IMR-90 (cell line): ENCODE measurements around the gene SEMA5A. TPM values are rescaled to one million over a fixed set of nuclear protein-coding genes. Genes with fewer than 3 reads are reported as not detected.

Experiments
- ATAC-seq: fragments of 200-7000 bp; cut with Tn5 transposase; 2 replicates; pipeline ENCODE4 v1.9.1; 2020; ENCODE audit warnings: low read depth, mild to moderate bottlenecking, moderate library complexity
- BruUV-seq: library from RNA; stranded (reverse); fragments of 400-500 nt; replicated peaks from 2 replicates; lab custom pipeline; 2021; lab: Mats Ljungman, UMichigan
- CTCF ChIA-PET: fragments of 300-600 bp; formaldehyde crosslinking; extraction: SDS; loops from one replicate; lab custom pipeline; 2021; ENCODE audit warnings: antibody characterized with exemption; lab: Yijun Ruan, JAX
- POLR2A ChIA-PET: fragments of 300-600 bp; sonication (Branson Sonifier 250); formaldehyde crosslinking; loops from one replicate; lab custom pipeline; 2022; ENCODE audit warnings: antibody characterized with exemption; ENCODE audit not compliant: unreplicated experiment; lab: Charles Lee
- DNase-seq: peaks from one replicate; pipeline ENCODE4 v3.0.0; 2013
- H2AFZ ChIP-seq: replicated peaks from 2 replicates; pipeline ENCODE3; 2013; ENCODE audit warnings: low read length, mild to moderate bottlenecking; ENCODE audit not compliant: poor library complexity
- H2AK5ac ChIP-seq: 2 replicates; pipeline ENCODE4 v1.6.1; 2013; ENCODE audit warnings: low read depth, low read length, inconsistent platforms
- H2AK9ac ChIP-seq: replicated peaks from 2 replicates; pipeline ENCODE3; 2013; ENCODE audit warnings: mild to moderate bottlenecking, low read depth, low read length, moderate library complexity; ENCODE audit not compliant: poor library complexity
- H2BK120ac ChIP-seq: 2 replicates; pipeline ENCODE4 v1.6.1; 2013; ENCODE audit warnings: low read depth, low read length, inconsistent platforms
- H2BK15ac ChIP-seq: 3 replicates; pipeline ENCODE4 v1.6.1; 2013; ENCODE audit warnings: low read depth, low read length, inconsistent platforms
- H2BK20ac ChIP-seq: 2 replicates; pipeline ENCODE4 v1.6.1; 2013; ENCODE audit warnings: low read depth, mild to moderate bottlenecking, inconsistent platforms, low read length, moderate library complexity
- H2BK5ac ChIP-seq: 2 replicates; pipeline ENCODE4 v1.6.1; 2013; ENCODE audit warnings: mild to moderate bottlenecking, low read depth, low read length, inconsistent platforms; ENCODE audit not compliant: poor library complexity, severe bottlenecking
- H3K14ac ChIP-seq: replicated peaks from 2 replicates; pipeline ENCODE4 v1.6.1; 2013; ENCODE audit warnings: low read depth, low read length, inconsistent platforms
- H3K18ac ChIP-seq: 2 replicates; pipeline ENCODE4 v1.6.1; 2013; ENCODE audit warnings: low read depth, low read length, control low read depth
- H3K23ac ChIP-seq: 2 replicates; pipeline ENCODE4 v1.6.1; 2013; ENCODE audit warnings: low read depth, low read length, inconsistent platforms
- H3K27ac ChIP-seq: 2 replicates; pipeline ENCODE4 v1.5.1; 2013; ENCODE audit warnings: mild to moderate bottlenecking, control low read depth, low read length; ENCODE audit not compliant: insufficient read depth
- H3K27me3 ChIP-seq: 2 replicates; pipeline ENCODE4 v1.6.1; 2013; ENCODE audit warnings: low read length; ENCODE audit not compliant: control insufficient read depth, insufficient read depth
- H3K36me3 ChIP-seq: 2 replicates; pipeline ENCODE4 v1.6.1; 2013; ENCODE audit warnings: low read length, mixed read lengths; ENCODE audit not compliant: control insufficient read depth, insufficient read depth
- H3K4ac ChIP-seq: 2 replicates; pipeline ENCODE4 v1.6.1; 2013; ENCODE audit warnings: low read depth, low read length, inconsistent platforms
- H3K4me1 ChIP-seq: 2 replicates; pipeline ENCODE4 v1.6.1; 2013; ENCODE audit warnings: low read length, mixed read lengths; ENCODE audit not compliant: control insufficient read depth, insufficient read depth
- H3K4me2 ChIP-seq: 2 replicates; pipeline ENCODE4 v1.6.1; 2013; ENCODE audit warnings: low read depth, mild to moderate bottlenecking, control low read depth, low read length, moderate library complexity
- H3K4me3 ChIP-seq: 2 replicates; pipeline ENCODE4 v1.5.1; 2013; ENCODE audit warnings: low read depth, mild to moderate bottlenecking, control low read depth, low read length, moderate library complexity; ENCODE audit not compliant: insufficient read depth
- H3K56ac ChIP-seq: 2 replicates; pipeline ENCODE4 v1.6.1; 2013; ENCODE audit warnings: low read length, inconsistent platforms; ENCODE audit not compliant: insufficient read depth; ENCODE audit errors: extremely low read depth
- H3K79me1 ChIP-seq, 2 experiments: 2 replicates each; pipeline ENCODE4 v1.6.1; 2013; ENCODE audit warnings: low read length in 2 of 2, inconsistent platforms in 1 of 2, low read depth in 1 of 2
- H3K9ac ChIP-seq: 2 replicates; pipeline ENCODE4 v1.6.1; 2013; ENCODE audit warnings: low read depth, low read length, control low read depth
- H3K9me1 ChIP-seq: 2 replicates; pipeline ENCODE4 v1.6.1; 2013; ENCODE audit warnings: low read length, inconsistent platforms; ENCODE audit not compliant: insufficient read depth
- H3K9me3 ChIP-seq: 2 replicates; pipeline ENCODE4 v1.6.1; 2013; ENCODE audit warnings: low read length; ENCODE audit not compliant: control insufficient read depth, insufficient read depth
- H4K20me1 ChIP-seq: 2 replicates; pipeline ENCODE4 v1.6.1; 2013; ENCODE audit warnings: low read length, inconsistent platforms; ENCODE audit not compliant: insufficient read depth
- H4K5ac ChIP-seq: 2 replicates; pipeline ENCODE4 v1.6.1; 2013; ENCODE audit warnings: mild to moderate bottlenecking, low read depth, low read length, control low read depth
- H4K8ac ChIP-seq, 2 experiments: 2 replicates each; pipeline ENCODE4 v1.6.1; 2013; ENCODE audit warnings: low read depth in 2 of 2, low read length in 2 of 2, control low read depth in 1 of 2, inconsistent platforms in 1 of 2
- H4K91ac ChIP-seq: 2 replicates; pipeline ENCODE4 v1.6.1; 2013; ENCODE audit warnings: low read depth, low read length, inconsistent platforms; ENCODE audit not compliant: insufficient read depth
- BHLHE40 ChIP-seq: fragments of 150-350 bp; IDR thresholded peaks from 2 replicates; pipeline ENCODE4 v1.6.1; 2016; ENCODE audit warnings: mild to moderate bottlenecking, low read depth, low read length
- CEBPB ChIP-seq: IDR thresholded peaks from 2 replicates; pipeline ENCODE4 v1.6.1; 2012; ENCODE audit warnings: low read depth, low read length, improper control_type of control experiment
- FOS ChIP-seq: fragments of 150-350 bp; IDR thresholded peaks from 2 replicates; pipeline ENCODE4 v1.6.1; 2016; ENCODE audit warnings: low read depth, low read length
- MAFK ChIP-seq: IDR thresholded peaks from 2 replicates; pipeline ENCODE4 v1.6.1; 2012; ENCODE audit warnings: low read depth, low read length, improper control_type of control experiment
- MAZ ChIP-seq: IDR thresholded peaks from 2 replicates; pipeline ENCODE4 v1.6.1; 2012; ENCODE audit warnings: low read depth, mild to moderate bottlenecking, low read length, improper control_type of control experiment, moderate library complexity, borderline replicate concordance
- MXI1 ChIP-seq: IDR thresholded peaks from 2 replicates; pipeline ENCODE4 v1.6.1; 2012; ENCODE audit warnings: low read depth, mild to moderate bottlenecking, low read length, moderate library complexity, borderline replicate concordance
- NFE2L2 ChIP-seq: fragments of 150-350 bp; IDR thresholded peaks from 2 replicates; pipeline ENCODE4 v1.6.1; 2016; ENCODE audit warnings: low read depth, mild to moderate bottlenecking, low read length
- POLR2A ChIP-seq: IDR thresholded peaks from 2 replicates; pipeline ENCODE4 v1.6.1; 2012; ENCODE audit warnings: mild to moderate bottlenecking, low read depth, low read length
- RAD21 ChIP-seq: IDR thresholded peaks from 2 replicates; pipeline ENCODE4 v1.6.1; 2012; ENCODE audit warnings: low read length, improper control_type of control experiment
- RCOR1 ChIP-seq: IDR thresholded peaks from 2 replicates; pipeline ENCODE4 v1.6.1; 2012; ENCODE audit warnings: mild to moderate bottlenecking, low read length, improper control_type of control experiment; ENCODE audit not compliant: insufficient replicate concordance
- RFX5 ChIP-seq: IDR thresholded peaks from 2 replicates; pipeline ENCODE4 v1.8.0; 2012; ENCODE audit warnings: low read depth, mild to moderate bottlenecking, low read length, moderate library complexity
- SMC3 ChIP-seq: fragments of 150-350 bp; IDR thresholded peaks from 2 replicates; pipeline ENCODE4 v1.6.1; 2016; ENCODE audit warnings: low read depth, mild to moderate bottlenecking, antibody characterized with exemption, low read length, moderate library complexity
- WGBS, 2 experiments: methylation state at CpG; one replicate each; pipeline versions ENCODE4 v1.1.5 to v1.1.7; 2013; ENCODE audit warnings: missing lambda C conversion rate in 2 of 2; ENCODE audit not compliant: insufficient read length in 1 of 2; ENCODE audit errors: extremely low coverage in 2 of 2; 5-methylcytosine and 5-hydroxymethylcytosine counted together
- dilution Hi-C: fragments of 300-500 bp; cut with HindIII; formaldehyde crosslinking; loops from one replicate; pipeline ENCODE4 v1.14.3; 2018; ENCODE audit warnings: low sequenced_read_pairs; ENCODE audit not compliant: unreplicated experiment
- in situ Hi-C: fragments of 300-500 bp; cut with MboI; formaldehyde crosslinking; loops from 3 replicates; pipeline ENCODE4 v1.14.3; 2019; ENCODE audit warnings: low sequenced_read_pairs, inconsistent platforms, mixed read lengths
- intact Hi-C: fragments of 100-400 bp; cut with micrococcal nuclease; formaldehyde crosslinking; loops from 2 replicates; pipeline ENCODE4 v1.10.0; 2022
- polyA plus RNA-seq, 3 experiments: library from polyadenylated mRNA; depleted of rRNA; stranded (reverse); fragments of >200 nt; gene quantifications; 2 replicates each; pipeline ENCODE4 v1.2.3, GENCODE V29; 2012; ENCODE audit warnings: low replicate concordance in 1 of 3
- total RNA-seq: library from RNA; depleted of rRNA; stranded (reverse); fragments of >200 nt; gene quantifications from 2 replicates; pipeline ENCODE4 v1.2.3, GENCODE V29; 2012
- TF ChIP-seq, protein P1 (sequence below): fragments of 150-350 bp; IDR thresholded peaks from 2 replicates; pipeline ENCODE4 v1.6.1; 2017; ENCODE audit warnings: mild to moderate bottlenecking, antibody characterized with exemption, low read length, low read depth
- TF ChIP-seq, protein P2 (sequence below): conservative IDR thresholded peaks from 2 replicates; pipeline ENCODE4 v1.5.1; 2012; ENCODE audit warnings: mild to moderate bottlenecking, low read depth, low read length, improper control_type of control experiment
- TF ChIP-seq, protein P3 (sequence below): fragments of 150-350 bp; IDR thresholded peaks from 2 replicates; pipeline ENCODE4 v1.6.1; 2016; ENCODE audit warnings: low read depth, mild to moderate bottlenecking, low read length, moderate library complexity, borderline replicate concordance

The SEMA5A gene
- total and polyA plus RNA-seq, 2 of the 4 experiments (the other 2 are of a cell fraction): 8.2 to 9.9 TPM

DNA sequence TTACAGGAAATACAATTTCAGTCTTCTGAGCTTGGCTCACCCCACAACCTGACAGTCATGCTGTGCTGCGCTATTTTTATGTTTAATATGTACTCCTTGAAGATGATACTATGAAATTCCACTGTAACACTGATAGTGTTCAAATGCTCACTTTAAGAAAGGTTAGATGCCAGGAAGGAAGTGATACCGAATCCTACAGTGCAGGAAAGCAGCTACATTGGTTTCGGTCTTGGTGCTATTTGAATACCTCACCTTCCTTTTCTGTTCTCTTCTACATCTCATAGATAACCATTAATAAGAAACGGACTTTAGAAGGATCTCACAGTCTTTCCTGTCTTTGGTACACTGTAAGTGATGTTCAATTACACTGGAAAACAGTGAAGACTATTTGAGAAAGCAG, 117.6 kb downstream of the SEMA5A start:
- Histone ChIP-seq H2BK5ac (no peak overlapping the region), H3K18ac (no peak overlapping the region), H3K27me3 (no peaks in the 10 kb centered on the region), H3K36me3 (no peaks in the 10 kb centered on the region), H2BK20ac (no peak overlapping the region), H3K79me1 (peaks cover 10 to 63% of the 10 kb centered on the region in 2 experiments), H4K91ac (no peak overlapping the region), H3K4me1 (peaks cover 17% of the 10 kb centered on the region), H3K9me1 (peaks cover 20% of the 10 kb centered on the region), H2AK9ac (no peak overlapping the region), H3K56ac (no peak overlapping the region), H3K9ac (no peak overlapping the region), H2BK120ac (no peak overlapping the region), H4K5ac (no peak overlapping the region), H2BK15ac (no peak overlapping the region), H4K20me1 (peaks cover 10% of the 10 kb centered on the region; the same call in 1 of the 2 replicates), H3K27ac (no peak overlapping the region), H2AK5ac (no peak overlapping the region), H3K9me3 (no peaks in the 10 kb centered on the region), H3K4me2 (no peak overlapping the region), H3K23ac (no peak overlapping the region), H4K8ac (no peak overlapping the region), H3K14ac (no peak overlapping the region), H2AFZ (no peak overlapping the region), H3K4ac (no peak overlapping the region), H3K4me3 (no peak overlapping the region)
- TF ChIP-seq RAD21 (no peak), CEBPB (no peak), FOS (no peak), NFE2L2 (no peak), RFX5 (no peak), MAFK (no peak), SMC3 (no peak), MXI1 (no peak), POLR2A (no peak), MAZ (no peak), BHLHE40 (no peak), RCOR1 (no peak)
- TF ChIP-seq, protein P1, sequence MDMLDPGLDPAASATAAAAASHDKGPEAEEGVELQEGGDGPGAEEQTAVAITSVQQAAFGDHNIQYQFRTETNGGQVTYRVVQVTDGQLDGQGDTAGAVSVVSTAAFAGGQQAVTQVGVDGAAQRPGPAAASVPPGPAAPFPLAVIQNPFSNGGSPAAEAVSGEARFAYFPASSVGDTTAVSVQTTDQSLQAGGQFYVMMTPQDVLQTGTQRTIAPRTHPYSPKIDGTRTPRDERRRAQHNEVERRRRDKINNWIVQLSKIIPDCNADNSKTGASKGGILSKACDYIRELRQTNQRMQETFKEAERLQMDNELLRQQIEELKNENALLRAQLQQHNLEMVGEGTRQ: no peak
- TF ChIP-seq, protein P2, sequence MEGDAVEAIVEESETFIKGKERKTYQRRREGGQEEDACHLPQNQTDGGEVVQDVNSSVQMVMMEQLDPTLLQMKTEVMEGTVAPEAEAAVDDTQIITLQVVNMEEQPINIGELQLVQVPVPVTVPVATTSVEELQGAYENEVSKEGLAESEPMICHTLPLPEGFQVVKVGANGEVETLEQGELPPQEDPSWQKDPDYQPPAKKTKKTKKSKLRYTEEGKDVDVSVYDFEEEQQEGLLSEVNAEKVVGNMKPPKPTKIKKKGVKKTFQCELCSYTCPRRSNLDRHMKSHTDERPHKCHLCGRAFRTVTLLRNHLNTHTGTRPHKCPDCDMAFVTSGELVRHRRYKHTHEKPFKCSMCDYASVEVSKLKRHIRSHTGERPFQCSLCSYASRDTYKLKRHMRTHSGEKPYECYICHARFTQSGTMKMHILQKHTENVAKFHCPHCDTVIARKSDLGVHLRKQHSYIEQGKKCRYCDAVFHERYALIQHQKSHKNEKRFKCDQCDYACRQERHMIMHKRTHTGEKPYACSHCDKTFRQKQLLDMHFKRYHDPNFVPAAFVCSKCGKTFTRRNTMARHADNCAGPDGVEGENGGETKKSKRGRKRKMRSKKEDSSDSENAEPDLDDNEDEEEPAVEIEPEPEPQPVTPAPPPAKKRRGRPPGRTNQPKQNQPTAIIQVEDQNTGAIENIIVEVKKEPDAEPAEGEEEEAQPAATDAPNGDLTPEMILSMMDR: no peak
- TF ChIP-seq, protein P3, sequence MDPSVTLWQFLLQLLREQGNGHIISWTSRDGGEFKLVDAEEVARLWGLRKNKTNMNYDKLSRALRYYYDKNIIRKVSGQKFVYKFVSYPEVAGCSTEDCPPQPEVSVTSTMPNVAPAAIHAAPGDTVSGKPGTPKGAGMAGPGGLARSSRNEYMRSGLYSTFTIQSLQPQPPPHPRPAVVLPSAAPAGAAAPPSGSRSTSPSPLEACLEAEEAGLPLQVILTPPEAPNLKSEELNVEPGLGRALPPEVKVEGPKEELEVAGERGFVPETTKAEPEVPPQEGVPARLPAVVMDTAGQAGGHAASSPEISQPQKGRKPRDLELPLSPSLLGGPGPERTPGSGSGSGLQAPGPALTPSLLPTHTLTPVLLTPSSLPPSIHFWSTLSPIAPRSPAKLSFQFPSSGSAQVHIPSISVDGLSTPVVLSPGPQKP: no peak
- DNase-seq (no peak), ATAC-seq (no peak)
- POLR2A ChIA-PET: no interaction called here
- WGBS, 2 experiments: no CpG with 5 or more reads among the region's 4 CpGs
- intact Hi-C loops (no loop called here), in situ Hi-C loops (no loop called here), dilution Hi-C loops (no loop called here)
- no TSS peak for BruUV-seq
- CTCF ChIA-PET: interaction anchor here (1.2 kb wide), 1 partner anchor 162 kb away, joined by 3 read pairs; no protein-coding TSS in a partner anchor
